Esophagus squamous epithelium (tissue), 4 donors: ENCODE measurements around the gene GCNT2.
"Not testable (repeated sequence)": the region's sequence is repeated elsewhere in the genome, so short reads cannot be mapped to it uniquely, and the experiment has no call there.

Source experiments
- CTCF ChIP-seq, 6 experiments: fragments of 450-650 bp in 4 of 6; fragments of 200-600 bp in 2 of 6; sonication (generic) in 2 of 6; IDR thresholded peaks; one replicate each; pipeline ENCODE4 v1.5.1; 2016 to 2019; ENCODE audit warnings: antibody characterized with exemption in 6 of 6, mild to moderate bottlenecking in 4 of 6, moderate library complexity in 4 of 6
- POLR2A ChIP-seq, 4 donors: fragments of 450-650 bp; IDR thresholded peaks; one replicate each; pipeline ENCODE4 v1.6.1; 2017; ENCODE audit warnings: antibody characterized with exemption in 4 of 4, mild to moderate bottlenecking in 4 of 4, moderate library complexity in 3 of 4

- not testable (repeated sequence) for TF ChIP-seq CTCF, POLR2A (IDR thresholded peaks at IDR 0.05)
Measured at GRCh38 chr6:10529828-10530374, 8.8 kb downstream of the GCNT2 start.
